Mucosa of rectum (tissue), 2 donors: Measurements from ENCODE around the gene TMEM30B.

ENCODE experiments used
- H3K27ac ChIP-seq, 2 donors: one replicate each; pipeline ENCODE4 v1.7.0; 2013; ENCODE audit warnings: inconsistent platforms in 2 of 2, low read depth in 2 of 2, low read length in 2 of 2
- H3K27me3 ChIP-seq, 2 donors: one replicate each; pipeline ENCODE4 v1.7.0; 2013; ENCODE audit warnings: low read length in 2 of 2; ENCODE audit not compliant: control insufficient read depth in 2 of 2, insufficient read depth in 2 of 2
- H3K36me3 ChIP-seq, 2 donors: one replicate each; pipeline ENCODE4 v1.7.0; 2013; ENCODE audit warnings: low read length in 2 of 2; ENCODE audit not compliant: control insufficient read depth in 2 of 2, insufficient read depth in 2 of 2
- H3K4me1 ChIP-seq, 2 donors: one replicate each; pipeline ENCODE4 v1.7.0; 2013; ENCODE audit warnings: low read length in 2 of 2, mild to moderate bottlenecking in 1 of 2; ENCODE audit not compliant: control insufficient read depth in 2 of 2, insufficient read depth in 2 of 2
- H3K4me3 ChIP-seq, 2 donors: one replicate each; pipeline ENCODE4 v1.7.0; 2013; ENCODE audit warnings: low read length in 2 of 2
- H3K9ac ChIP-seq, 2 donors: one replicate each; pipeline ENCODE4 v1.7.0; 2013; ENCODE audit warnings: low read length in 2 of 2, low read depth in 1 of 2, mild to moderate bottlenecking in 1 of 2
- H3K9me3 ChIP-seq, 2 donors: one replicate each; pipeline ENCODE4 v1.7.0; 2013; ENCODE audit warnings: low read length in 2 of 2; ENCODE audit not compliant: control insufficient read depth in 2 of 2
- donor health status: healthy.
- donor health status: Normal muscosa, but diverticular disease.

The TMEM30B gene

GRCh38 chr14:61270714-61271113, 10.4 kb downstream of the TMEM30B start:
- Histone ChIP-seq H3K36me3 (no peaks in the 10 kb centered on the region), H3K27me3 (peaks cover 6 to 12% of the 10 kb centered on the region in 2 donors), H3K4me3 (no peak overlapping the region), H3K9me3 (no peaks in the 10 kb centered on the region), H3K27ac (no peak overlapping the region), H3K4me1 (peaks cover 3% of the 10 kb centered on the region in 2 donors), H3K9ac (no peak overlapping the region)

DNA sequence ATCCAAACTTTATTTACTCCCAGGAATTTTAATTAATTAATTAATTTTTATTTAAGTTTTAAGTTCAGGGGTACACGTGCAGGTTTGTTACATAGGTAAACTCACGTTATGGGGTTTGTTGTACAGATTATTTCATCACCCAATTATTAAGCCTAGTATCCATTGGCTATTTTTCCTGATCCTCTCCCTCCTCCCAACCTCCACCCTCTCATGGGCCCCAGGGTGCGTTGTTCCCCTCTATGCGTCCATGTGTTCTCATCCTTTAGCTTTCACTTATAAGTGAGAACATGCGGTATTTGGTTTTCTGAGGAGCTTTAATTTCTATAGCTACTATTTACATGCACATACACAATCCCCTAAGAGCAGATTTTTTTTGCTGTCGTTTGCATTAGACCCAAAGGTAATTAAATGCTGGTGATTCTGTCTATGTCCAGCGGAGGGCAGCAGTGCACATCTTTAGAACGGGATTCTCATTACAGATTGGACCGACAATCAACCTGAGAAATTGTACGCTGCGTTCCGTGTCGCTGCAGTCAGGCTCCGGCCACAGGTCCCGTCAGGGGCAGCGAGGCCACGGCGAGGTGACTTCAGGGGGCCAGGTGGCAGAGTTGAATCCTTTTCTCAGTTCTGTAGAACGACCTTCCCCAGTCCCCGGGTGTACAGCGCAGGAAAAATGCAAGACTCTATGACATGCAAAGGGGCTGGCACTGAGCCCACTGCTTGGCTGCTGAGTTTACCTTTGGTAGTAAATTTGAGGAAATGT, 11.6 kb downstream of the TMEM30B start:
- H3K27ac ChIP-seq, result no peak overlapping the region

GRCh38 chr14:61268812-61269211, 12.3 kb downstream of the TMEM30B start:
- Histone ChIP-seq H3K4me1 (peaks cover 3% of the 10 kb centered on the region in 2 donors), H3K9me3 (no peaks in the 10 kb centered on the region), H3K36me3 (no peaks in the 10 kb centered on the region), H3K9ac (no peak overlapping the region), H3K27me3 (peaks cover 6 to 12% of the 10 kb centered on the region in 2 donors), H3K4me3 (no peak overlapping the region), H3K27ac (no peak overlapping the region)

More for the DNA sequence above, 11.6 kb downstream of the TMEM30B start:
- peak overlapping the region; percentile 59 to 66 for H3K4me3 ChIP-seq
- H3K36me3 ChIP-seq, result no peaks in the 10 kb centered on the region
- peaks cover 6 to 12% of the 10 kb centered on the region in 2 donors for H3K27me3 ChIP-seq
- peak overlapping the region; percentile 43 to 57 for H3K9ac ChIP-seq
- peaks cover 3% of the 10 kb centered on the region in 2 donors for H3K4me1 ChIP-seq
- H3K9me3 ChIP-seq, result no peaks in the 10 kb centered on the region

GRCh38 chr14:61266891-61267740, 14.0 kb downstream of the TMEM30B start:
- Histone ChIP-seq H3K36me3 (no peaks in the 10 kb centered on the region), H3K9ac (no peak overlapping the region), H3K27ac (no peak overlapping the region), H3K4me3 (no peak overlapping the region), H3K4me1 (peaks cover 3% of the 10 kb centered on the region in 2 donors), H3K9me3 (no peaks in the 10 kb centered on the region), H3K27me3 (peaks cover 6 to 12% of the 10 kb centered on the region in 2 donors)

GRCh38 chr14:61266436-61266835, 14.7 kb downstream of the TMEM30B start:
- Histone ChIP-seq H3K4me3 (no peak overlapping the region), H3K27me3 (peaks cover 6 to 12% of the 10 kb centered on the region in 2 donors), H3K9ac (no peak overlapping the region), H3K9me3 (no peaks in the 10 kb centered on the region), H3K27ac (no peak overlapping the region), H3K36me3 (no peaks in the 10 kb centered on the region), H3K4me1 (peaks cover 3% of the 10 kb centered on the region in 2 donors)

DNA sequence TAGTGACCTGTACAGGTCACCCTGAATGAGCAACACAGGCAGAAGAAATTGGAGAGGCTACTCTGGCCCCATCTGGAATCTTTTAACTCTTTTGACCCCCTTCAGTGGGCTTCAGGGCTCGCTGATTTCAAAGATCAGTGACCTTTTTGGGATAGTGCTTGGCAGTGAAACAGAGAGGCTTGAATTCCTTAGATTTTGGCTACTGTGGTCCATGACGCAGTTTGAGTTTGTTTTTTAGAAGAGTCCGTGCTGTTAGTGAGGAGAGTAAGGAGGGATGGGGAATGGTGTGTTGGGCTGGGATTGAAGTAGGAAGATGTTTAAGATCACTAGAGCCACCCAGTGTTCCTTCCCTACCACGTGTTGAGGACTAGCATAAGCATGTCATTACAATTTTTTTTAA, 16.5 kb downstream of the TMEM30B start:
- no peaks in the 10 kb centered on the region for H3K36me3 ChIP-seq
- peaks cover under 1% of the 10 kb centered on the region in 2 donors for H3K4me1 ChIP-seq
- no peaks in the 10 kb centered on the region for H3K9me3 ChIP-seq
- H3K4me3 ChIP-seq, result no peak overlapping the region
- peaks cover 11 to 12% of the 10 kb centered on the region in 2 donors for H3K27me3 ChIP-seq
- H3K27ac ChIP-seq, result no peak overlapping the region
- no peak overlapping the region for H3K9ac ChIP-seq

GRCh38 chr14:61264010-61264571, 17.0 kb downstream of the TMEM30B start:
- no peaks in the 10 kb centered on the region for H3K4me1 ChIP-seq
- H3K27ac ChIP-seq, result no peak overlapping the region
- no peak overlapping the region for H3K9ac ChIP-seq
- H3K9me3 ChIP-seq, result no peaks in the 10 kb centered on the region
- H3K4me3 ChIP-seq, result no peak overlapping the region
- H3K36me3 ChIP-seq, result no peaks in the 10 kb centered on the region
- peaks cover 10 to 11% of the 10 kb centered on the region in 2 donors for H3K27me3 ChIP-seq

GRCh38 chr14:61262082-61262481, 19.1 kb downstream of the TMEM30B start:
- Histone ChIP-seq H3K27me3 (peaks cover 5 to 7% of the 10 kb centered on the region in 2 donors), H3K27ac (no peak overlapping the region), H3K4me3 (no peak overlapping the region), H3K9ac (no peak overlapping the region), H3K36me3 (no peaks in the 10 kb centered on the region), H3K4me1 (no peaks in the 10 kb centered on the region), H3K9me3 (no peaks in the 10 kb centered on the region)

- no peak overlapping the region for H3K27ac ChIP-seq
- no peaks in the 10 kb centered on the region for H3K4me1 ChIP-seq
These were observed 20.0 kb downstream of the TMEM30B start for GRCh38 chr14:61260939-61261776.

More at GRCh38 chr14:61260939-61261776, 20.0 kb downstream of the TMEM30B start:
- no peak overlapping the region for H3K9ac ChIP-seq
- no peaks in the 10 kb centered on the region for H3K9me3 ChIP-seq
- H3K4me3 ChIP-seq, result no peak overlapping the region
- no peaks in the 10 kb centered on the region for H3K36me3 ChIP-seq
- peaks cover 4 to 5% of the 10 kb centered on the region in 2 donors for H3K27me3 ChIP-seq
